OCI-LY7 (cell line): Measurements from ENCODE around the gene TFPT. TPM values are rescaled to one million over a fixed set of nuclear protein-coding genes. Genes with fewer than 3 reads are reported as not detected.

Experiments used
- BruUV-seq: library from RNA; stranded (reverse); fragments of 400-500 nt; replicated peaks from 2 replicates; lab custom pipeline; 2021; lab: Mats Ljungman, UMichigan
- CTCF ChIA-PET: fragments of 300-600 bp; sonication (Branson Sonifier 250); formaldehyde crosslinking; loops from one replicate; lab custom pipeline; 2022; ENCODE audit warnings: antibody characterized with exemption; ENCODE audit not compliant: unreplicated experiment; lab: Charles Lee
- POLR2A ChIA-PET: fragments of 300-600 bp; sonication (Branson Sonifier 250); formaldehyde crosslinking; loops from one replicate; lab custom pipeline; 2022; ENCODE audit warnings: antibody characterized with exemption; lab: Charles Lee
- DNase-seq: peaks from one replicate; pipeline ENCODE4 v3.0.0-alpha.2; 2015; ENCODE audit warnings: low spot score
- H2AFZ ChIP-seq: fragments of 200-600 bp; sonication (generic), shearing (Covaris generic); 2 replicates; pipeline ENCODE4 v1.6.1; 2014; ENCODE audit warnings: mild to moderate bottlenecking, antibody characterized with exemption, low read length, moderate library complexity
- H3K27ac ChIP-seq: fragments of 200-600 bp; sonication (generic); 2 replicates; pipeline ENCODE4 v1.5.1; 2014; ENCODE audit warnings: mixed run types, low read depth, mild to moderate bottlenecking, moderate library complexity, low read length, inconsistent platforms; ENCODE audit not compliant: poor library complexity, severe bottlenecking
- H3K36me3 ChIP-seq: fragments of 200-600 bp; sonication (generic); 2 replicates; pipeline ENCODE4 v1.6.1; 2014; ENCODE audit warnings: mild to moderate bottlenecking, antibody characterized with exemption, low read length, moderate library complexity, mixed read lengths; ENCODE audit not compliant: insufficient read depth
- H3K4me1 ChIP-seq: fragments of 200-600 bp; sonication (generic); 2 replicates; pipeline ENCODE4 v1.5.1; 2014; ENCODE audit warnings: mild to moderate bottlenecking, low read length; ENCODE audit not compliant: insufficient read depth, poor library complexity, severe bottlenecking
- H3K4me2 ChIP-seq: fragments of 200-600 bp; sonication (generic); 2 replicates; pipeline ENCODE4 v1.6.1; 2014; ENCODE audit warnings: mild to moderate bottlenecking, low read length
- H3K4me3 ChIP-seq: fragments of 200-600 bp; sonication (generic); 2 replicates; pipeline ENCODE4 v1.5.1; 2014; ENCODE audit warnings: mild to moderate bottlenecking, low read depth, low read length; ENCODE audit not compliant: poor library complexity, severe bottlenecking
- H3K79me2 ChIP-seq: fragments of 200-600 bp; sonication (generic); 2 replicates; pipeline ENCODE4 v1.6.1; 2016; ENCODE audit warnings: low read depth, mild to moderate bottlenecking, low read length, moderate library complexity, mixed read lengths; ENCODE audit not compliant: insufficient read depth
- H3K9me2 ChIP-seq: fragments of 200-600 bp; sonication (generic); 2 replicates; pipeline ENCODE4 v1.6.1; 2016; ENCODE audit warnings: mild to moderate bottlenecking, low read length, mixed read lengths; ENCODE audit not compliant: insufficient read depth
- H3K9me3 ChIP-seq: fragments of 200-600 bp; sonication (generic); 2 replicates; pipeline ENCODE4 v1.6.1; 2014; ENCODE audit warnings: mild to moderate bottlenecking, mixed run types, low read length, mixed read lengths
- H4K20me1 ChIP-seq: fragments of 200-600 bp; sonication (generic); 2 replicates; pipeline ENCODE4 v1.6.1; 2014; ENCODE audit warnings: mild to moderate bottlenecking, antibody characterized with exemption, low read length, moderate library complexity, mixed read lengths; ENCODE audit not compliant: insufficient read depth
- CTCF ChIP-seq: fragments of 200-600 bp; sonication (generic); conservative IDR thresholded peaks from 2 replicates; pipeline ENCODE4 v1.5.1; 2014; ENCODE audit warnings: mild to moderate bottlenecking, antibody characterized with exemption, low read length, moderate library complexity, mixed read lengths
- EZH2phosphoT487 ChIP-seq: fragments of 200-600 bp; sonication (generic); IDR thresholded peaks from 2 replicates; pipeline ENCODE4 v1.6.1; 2018; ENCODE audit warnings: low read depth, borderline replicate concordance, mild to moderate bottlenecking, mixed run types, antibody characterized with exemption, low read length, moderate library complexity, mixed read lengths
- intact Hi-C: fragments of 100-400 bp; cut with micrococcal nuclease; formaldehyde crosslinking; loops from one replicate; pipeline ENCODE4 v1.10.0; 2022; ENCODE audit not compliant: unreplicated experiment
- total RNA-seq, 2 experiments: library from RNA; depleted of rRNA in 1 of 2; stranded (reverse); fragments of >200 nt in 1 of 2; shearing (Covaris generic) in 1 of 2; gene quantifications; 2 replicates each; pipeline ENCODE4 v1.2.3, GENCODE V29; 2014 to 2022

The TFPT gene
- total RNA-seq, 2 experiments from 2014 or later, result 17.2 to 20.2 TPM

DNA sequence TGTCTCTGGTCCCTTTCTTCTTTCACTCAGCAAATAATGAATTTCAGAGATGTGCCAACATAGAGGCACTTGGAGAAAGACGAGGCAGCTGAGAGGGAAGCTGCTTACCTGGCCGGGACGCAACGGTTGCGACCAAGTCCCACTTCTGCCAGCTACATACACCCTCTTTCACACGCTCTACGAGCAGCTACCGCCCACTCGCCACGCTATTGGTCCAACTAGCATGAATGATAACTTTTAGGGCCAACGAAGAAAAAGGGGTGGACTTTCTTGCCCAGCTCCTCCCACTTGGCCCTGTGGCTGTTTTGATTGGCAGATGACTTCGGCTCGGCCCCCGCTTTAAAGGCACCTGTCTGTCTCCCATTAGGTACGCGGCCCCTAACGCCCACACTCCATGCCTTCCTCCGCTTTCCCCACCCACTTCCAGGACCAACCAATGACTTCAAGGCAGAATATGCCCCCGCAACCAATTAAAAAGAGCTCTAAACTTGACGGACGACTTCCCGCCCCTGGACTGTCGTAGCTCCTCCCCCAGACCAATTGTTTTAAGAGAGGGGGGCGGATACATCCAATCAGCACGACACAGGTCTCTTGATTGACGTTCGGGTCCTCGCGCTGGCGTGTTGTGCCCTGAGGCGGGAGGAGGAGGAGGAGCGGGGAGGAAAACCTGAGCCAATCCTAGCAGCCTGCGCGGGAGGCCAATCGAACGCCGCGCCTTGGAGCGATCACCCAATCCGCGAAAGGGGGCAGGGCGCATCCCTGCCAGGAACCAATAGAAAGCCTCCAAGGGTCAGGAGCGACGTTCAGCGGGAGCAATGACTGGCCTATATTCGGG lies 21.6 kb upstream of the TFPT start:
- Histone ChIP-seq H3K79me2 (peaks cover 34% of the 10 kb centered on the region), H3K36me3 (peaks cover 31% of the 10 kb centered on the region; the same call in 1 of the 2 replicates), H3K4me3 (peak overlapping the region; percentile 96), H3K27ac (peak overlapping the region; percentile 35), H2AFZ (peak overlapping the region; percentile 79; the same call in 1 of the 2 replicates), H4K20me1 (no peaks in the 10 kb centered on the region; the same call in 1 of the 2 replicates), H3K9me2 (no peaks in the 10 kb centered on the region), H3K4me2 (peak overlapping the region; percentile 92), H3K4me1 (peaks cover 21% of the 10 kb centered on the region), H3K9me3 (no peaks in the 10 kb centered on the region)
- BruUV-seq, result no TSS peak
- CTCF ChIA-PET, result interaction anchor here (0.5 to 1.0 kb wide), 4 partner anchors 22 to 52 kb away, joined by 3 to 6 read pairs (median 4); partner anchors contain the start of genes MBOAT7, PRPF31 and TFPT
- DNase-seq, result peak; percentile 100
- no peak for TF ChIP-seq EZH2phosphoT487
- no peak for TF ChIP-seq CTCF
- POLR2A ChIA-PET, result interaction anchor here (0.5 to 1.2 kb wide), 6 partner anchors 19 to 52 kb away, joined by 3 to 9 read pairs (median 6); partner anchors contain the start of genes LENG1, MBOAT7, NDUFA3 and PRPF31
- intact Hi-C loops, result loop anchor here (1.0 to 2.0 kb wide), 3 partner anchors 22 to 35 kb away; partner anchors contain the start of genes LENG1, NDUFA3, PRPF31 and TFPT

GRCh38 chr19:54136086-54136863 lies 20.8 kb upstream of the TFPT start:
- H2AFZ ChIP-seq, result peak overlapping the region; percentile 79; the same call in 1 of the 2 replicates
- H3K79me2 ChIP-seq, result peaks cover 34% of the 10 kb centered on the region
- no peaks in the 10 kb centered on the region for H3K9me3 ChIP-seq
- peak overlapping the region; percentile 35 for H3K27ac ChIP-seq
- TF ChIP-seq CTCF (no peak), EZH2phosphoT487 (no peak)
- no peak for DNase-seq
- peaks cover 31% of the 10 kb centered on the region for H3K36me3 ChIP-seq
- intact Hi-C loops, result loop anchor here (2.0 kb wide), 1 partner anchor 23 kb away; the partner anchor contains the start of gene LENG1
- ChIA-PET POLR2A (interaction anchor here (0.5 to 1.2 kb wide), 5 partner anchors 17 to 53 kb away, joined by 3 to 9 read pairs (median 7); partner anchors contain the start of genes LENG1, MBOAT7, PRPF31 and TFPT), CTCF (interaction anchor here (0.6 to 1.0 kb wide), 3 partner anchors 21 to 53 kb away, joined by 3 to 6 read pairs (median 4); partner anchors contain the start of genes MBOAT7, PRPF31 and TFPT)
- peak overlapping the region; percentile 92 for H3K4me2 ChIP-seq
- peaks cover 21% of the 10 kb centered on the region for H3K4me1 ChIP-seq
- H3K9me2 ChIP-seq, result no peaks in the 10 kb centered on the region
- no TSS peak for BruUV-seq
- H3K4me3 ChIP-seq, result peak overlapping the region; percentile 71
- no peaks in the 10 kb centered on the region; the same call in 1 of the 2 replicates for H4K20me1 ChIP-seq
